Measurements from ENCODE around the gene IFI27.
"Not testable (repeated sequence)": the region's sequence is repeated elsewhere in the genome, so short reads cannot be mapped to it uniquely, and the experiment has no call there.

Gene IFI27

GRCh38 chr14:94143711-94144110 lies 33.2 kb downstream of the IFI27 start:
- Histone ChIP-seq H3K9me3 (ENCODE audit: control insufficient read depth in 1 of 2, low read length in 2 of 2) (no peaks in the 10 kb centered on the region), H3K9ac (ENCODE audit: low read depth in 1 of 2, low read length in 2 of 2) (no peak overlapping the region), H3K4me1 (ENCODE audit: control insufficient read depth in 1 of 2, insufficient read depth in 2 of 2, low read length in 2 of 2) (no peaks in the 10 kb centered on the region), H3K4me3 (ENCODE audit: low read depth in 1 of 2, low read length in 2 of 2) (no peak overlapping the region), H3K27me3 (ENCODE audit: control insufficient read depth in 1 of 2, insufficient read depth in 2 of 2, low read length in 2 of 2) (no peaks in the 10 kb centered on the region), H3K36me3 (ENCODE audit: control insufficient read depth in 1 of 2, insufficient read depth in 2 of 2, low read length in 2 of 2) (no peaks in the 10 kb centered on the region), H3K27ac (ENCODE audit: low read depth, low read length) (no peak overlapping the region)

- H3K4me3 ChIP-seq (ENCODE audit: low read depth in 1 of 2, low read length in 2 of 2): no peak overlapping the region
- no peaks in the 10 kb centered on the region for H3K27me3 ChIP-seq (ENCODE audit: control insufficient read depth in 1 of 2, insufficient read depth in 2 of 2, low read length in 2 of 2)
- no peak overlapping the region for H3K9ac ChIP-seq (ENCODE audit: low read depth in 1 of 2, low read length in 2 of 2)
- no peak overlapping the region for H3K27ac ChIP-seq (ENCODE audit: low read depth, low read length)
- no peaks in the 10 kb centered on the region for H3K4me1 ChIP-seq (ENCODE audit: control insufficient read depth in 1 of 2, insufficient read depth in 2 of 2, low read length in 2 of 2)
- no peaks in the 10 kb centered on the region for H3K36me3 ChIP-seq (ENCODE audit: control insufficient read depth in 1 of 2, insufficient read depth in 2 of 2, low read length in 2 of 2)
- no peaks in the 10 kb centered on the region for H3K9me3 ChIP-seq (ENCODE audit: control insufficient read depth in 1 of 2, low read length in 2 of 2)
Observed at GRCh38 chr14:94144765-94145164, 34.2 kb downstream of the IFI27 start.

- H3K9ac ChIP-seq (ENCODE audit: low read depth in 1 of 2, low read length in 2 of 2): no peak overlapping the region
- no peaks in the 10 kb centered on the region for H3K36me3 ChIP-seq (ENCODE audit: control insufficient read depth in 1 of 2, insufficient read depth in 2 of 2, low read length in 2 of 2)
- no peak overlapping the region for H3K4me3 ChIP-seq (ENCODE audit: low read depth in 1 of 2, low read length in 2 of 2)
- H3K4me1 ChIP-seq (ENCODE audit: control insufficient read depth in 1 of 2, insufficient read depth in 2 of 2, low read length in 2 of 2): no peaks in the 10 kb centered on the region
- H3K9me3 ChIP-seq (ENCODE audit: control insufficient read depth in 1 of 2, low read length in 2 of 2): no peaks in the 10 kb centered on the region
- H3K27ac ChIP-seq (ENCODE audit: low read depth, low read length): no peak overlapping the region
- H3K27me3 ChIP-seq (ENCODE audit: control insufficient read depth in 1 of 2, insufficient read depth in 2 of 2, low read length in 2 of 2): no peaks in the 10 kb centered on the region
Observed at GRCh38 chr14:94145902-94146527, 35.5 kb downstream of the IFI27 start.

- H3K4me1 ChIP-seq (ENCODE audit: control insufficient read depth in 1 of 2, insufficient read depth in 2 of 2, low read length in 2 of 2): no peaks in the 10 kb centered on the region
- no peak overlapping the region for H3K4me3 ChIP-seq (ENCODE audit: low read depth in 1 of 2, low read length in 2 of 2)
- no peaks in the 10 kb centered on the region for H3K9me3 ChIP-seq (ENCODE audit: control insufficient read depth in 1 of 2, low read length in 2 of 2)
- H3K36me3 ChIP-seq (ENCODE audit: control insufficient read depth in 1 of 2, insufficient read depth in 2 of 2, low read length in 2 of 2): no peaks in the 10 kb centered on the region
- H3K27me3 ChIP-seq (ENCODE audit: control insufficient read depth in 1 of 2, insufficient read depth in 2 of 2, low read length in 2 of 2): peaks cover 0 to 4% of the 10 kb centered on the region in 2 donors
- no peak overlapping the region for H3K27ac ChIP-seq (ENCODE audit: low read depth, low read length)
- no peak overlapping the region for H3K9ac ChIP-seq (ENCODE audit: low read depth in 1 of 2, low read length in 2 of 2)
Observed at GRCh38 chr14:94152676-94153075, 42.1 kb downstream of the IFI27 start.

DNA sequence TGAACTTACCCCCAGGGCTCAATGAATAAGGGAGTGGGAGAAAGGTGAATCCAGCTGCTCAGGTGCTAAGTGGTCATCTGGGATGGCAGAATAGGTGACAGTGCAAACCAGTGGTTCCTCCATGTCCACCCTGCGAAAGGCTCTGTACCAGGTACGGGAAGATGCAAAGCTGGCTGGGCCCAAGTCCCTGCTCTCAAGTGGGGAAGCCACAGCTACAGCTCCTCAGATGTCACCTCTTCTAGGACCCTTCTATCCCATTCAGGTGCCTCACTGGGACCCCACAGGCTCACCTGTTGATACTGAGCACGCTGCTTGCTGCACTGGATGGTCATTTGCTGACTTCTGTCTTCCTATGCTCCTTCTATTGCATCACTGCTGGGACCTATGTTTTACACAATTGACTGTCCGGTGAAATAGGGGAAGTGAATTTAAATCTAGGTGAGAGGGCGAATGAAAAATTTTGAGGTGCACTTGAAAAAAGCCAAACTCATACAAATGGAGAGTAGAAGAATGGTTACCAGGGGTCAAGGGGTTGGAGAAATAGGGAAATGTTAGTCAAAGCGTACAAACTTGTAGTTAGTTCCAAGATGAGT lies 43.3 kb downstream of the IFI27 start:
- no peak overlapping the region for H3K27ac ChIP-seq (ENCODE audit: low read depth, low read length)
- H3K9ac ChIP-seq (ENCODE audit: low read depth in 1 of 2, low read length in 2 of 2): no peak overlapping the region
- H3K36me3 ChIP-seq (ENCODE audit: control insufficient read depth in 1 of 2, insufficient read depth in 2 of 2, low read length in 2 of 2): no peaks in the 10 kb centered on the region
- H3K4me3 ChIP-seq (ENCODE audit: low read depth in 1 of 2, low read length in 2 of 2): no peak overlapping the region
- no peaks in the 10 kb centered on the region for H3K9me3 ChIP-seq (ENCODE audit: control insufficient read depth in 1 of 2, low read length in 2 of 2)
- H3K4me1 ChIP-seq (ENCODE audit: control insufficient read depth in 1 of 2, insufficient read depth in 2 of 2, low read length in 2 of 2): no peaks in the 10 kb centered on the region
- peaks cover 0 to 4% of the 10 kb centered on the region in 2 donors for H3K27me3 ChIP-seq (ENCODE audit: control insufficient read depth in 1 of 2, insufficient read depth in 2 of 2, low read length in 2 of 2)

DNA sequence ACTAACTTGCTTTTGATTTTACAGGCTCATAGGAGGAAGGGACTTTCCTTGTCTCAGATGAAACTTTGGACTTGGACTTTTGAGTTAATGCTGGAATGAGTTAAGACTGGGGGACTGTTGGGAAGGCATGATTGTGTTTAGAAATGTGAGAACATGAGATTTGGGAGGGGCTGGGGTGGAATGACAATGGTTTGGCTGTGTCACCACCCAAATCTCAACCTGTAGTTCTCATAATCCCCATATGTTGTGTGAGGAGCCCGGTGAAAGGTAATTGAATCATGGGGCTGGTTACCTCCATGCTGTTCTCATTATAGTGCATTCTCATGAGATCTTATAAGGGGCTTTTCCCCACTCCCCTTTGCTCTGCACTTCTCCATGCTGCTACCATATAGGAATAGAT lies 45.6 kb downstream of the IFI27 start:
- not testable (repeated sequence) for H3K36me3 ChIP-seq (ENCODE audit: control insufficient read depth in 1 of 2, insufficient read depth in 2 of 2, low read length in 2 of 2); H3K9me3 ChIP-seq (ENCODE audit: control insufficient read depth in 1 of 2, low read length in 2 of 2); H3K9ac ChIP-seq (ENCODE audit: low read depth in 1 of 2, low read length in 2 of 2); H3K27ac ChIP-seq (ENCODE audit: low read depth, low read length); H3K4me3 ChIP-seq (ENCODE audit: low read depth in 1 of 2, low read length in 2 of 2); H3K27me3 ChIP-seq (ENCODE audit: control insufficient read depth in 1 of 2, insufficient read depth in 2 of 2, low read length in 2 of 2); H3K4me1 ChIP-seq (ENCODE audit: control insufficient read depth in 1 of 2, insufficient read depth in 2 of 2, low read length in 2 of 2)

DNA sequence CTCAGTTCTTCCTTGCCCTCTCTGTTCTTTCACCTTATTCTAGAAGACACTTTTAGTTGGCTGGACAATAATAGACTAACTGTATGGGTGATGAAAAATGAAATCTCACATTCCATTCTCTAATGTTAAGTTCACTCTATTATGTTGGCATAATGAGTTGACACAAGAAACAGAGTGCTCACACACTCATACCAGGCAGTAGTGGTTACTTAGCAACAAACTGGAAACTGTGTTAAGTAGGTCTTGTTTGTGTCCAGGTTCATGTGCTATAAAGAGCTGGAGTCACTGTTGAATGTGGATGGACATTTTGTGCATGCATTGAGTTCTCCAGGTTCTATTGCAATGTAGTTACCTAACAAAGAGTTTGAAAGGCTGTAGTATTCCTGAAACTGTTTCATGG lies 46.7 kb downstream of the IFI27 start:
- Histone ChIP-seq H3K27me3 (ENCODE audit: control insufficient read depth in 1 of 2, insufficient read depth in 2 of 2, low read length in 2 of 2) (peaks cover 0 to 4% of the 10 kb centered on the region in 2 donors), H3K4me3 (ENCODE audit: low read depth in 1 of 2, low read length in 2 of 2) (no peak overlapping the region), H3K9me3 (ENCODE audit: control insufficient read depth in 1 of 2, low read length in 2 of 2) (no peaks in the 10 kb centered on the region), H3K4me1 (ENCODE audit: control insufficient read depth in 1 of 2, insufficient read depth in 2 of 2, low read length in 2 of 2) (peaks cover 4% of the 10 kb centered on the region in 2 donors), H3K27ac (ENCODE audit: low read depth, low read length) (no peak overlapping the region), H3K36me3 (ENCODE audit: control insufficient read depth in 1 of 2, insufficient read depth in 2 of 2, low read length in 2 of 2) (no peaks in the 10 kb centered on the region), H3K9ac (ENCODE audit: low read depth in 1 of 2, low read length in 2 of 2) (no peak overlapping the region)

DNA sequence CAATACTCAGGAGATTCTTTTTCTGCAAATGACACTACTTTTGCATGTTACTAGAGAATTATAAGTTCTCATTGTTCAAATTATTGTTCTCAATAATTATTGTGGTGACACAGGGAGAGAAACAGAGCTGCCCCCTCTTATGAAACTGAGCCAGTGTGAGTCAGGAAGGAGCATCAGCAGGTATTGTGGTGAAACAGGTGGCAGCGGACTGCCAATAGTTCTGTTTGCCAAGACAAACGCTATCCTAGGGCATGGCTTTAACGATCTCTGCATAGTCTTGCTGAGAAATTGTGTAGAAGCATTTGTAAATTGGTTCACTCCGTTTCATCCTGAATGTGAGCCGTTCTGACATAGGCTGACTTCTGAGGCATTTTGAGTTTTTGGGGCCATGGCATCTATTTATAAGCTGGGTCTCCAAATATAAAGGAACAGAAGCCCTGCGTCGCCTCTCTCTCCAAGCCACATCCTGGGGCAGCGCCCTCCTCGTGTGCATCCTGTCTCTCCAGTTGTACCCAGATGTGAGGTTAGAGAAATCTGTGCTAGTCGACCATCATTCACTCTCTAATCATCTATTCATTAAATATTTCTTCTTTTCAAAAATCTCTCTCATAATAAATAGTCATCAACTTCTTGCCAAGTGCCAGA lies 47.8 kb downstream of the IFI27 start:
- H3K4me1 ChIP-seq (ENCODE audit: control insufficient read depth in 1 of 2, insufficient read depth in 2 of 2, low read length in 2 of 2): peaks cover 8% of the 10 kb centered on the region in 2 donors
- no peak overlapping the region for H3K9ac ChIP-seq (ENCODE audit: low read depth in 1 of 2, low read length in 2 of 2)
- H3K36me3 ChIP-seq (ENCODE audit: control insufficient read depth in 1 of 2, insufficient read depth in 2 of 2, low read length in 2 of 2): no peaks in the 10 kb centered on the region
- H3K9me3 ChIP-seq (ENCODE audit: control insufficient read depth in 1 of 2, low read length in 2 of 2): no peaks in the 10 kb centered on the region
- H3K27ac ChIP-seq (ENCODE audit: low read depth, low read length): no peak overlapping the region
- H3K4me3 ChIP-seq (ENCODE audit: low read depth in 1 of 2, low read length in 2 of 2): no peak overlapping the region
- H3K27me3 ChIP-seq (ENCODE audit: control insufficient read depth in 1 of 2, insufficient read depth in 2 of 2, low read length in 2 of 2): peaks cover 0 to 4% of the 10 kb centered on the region in 2 donors

DNA sequence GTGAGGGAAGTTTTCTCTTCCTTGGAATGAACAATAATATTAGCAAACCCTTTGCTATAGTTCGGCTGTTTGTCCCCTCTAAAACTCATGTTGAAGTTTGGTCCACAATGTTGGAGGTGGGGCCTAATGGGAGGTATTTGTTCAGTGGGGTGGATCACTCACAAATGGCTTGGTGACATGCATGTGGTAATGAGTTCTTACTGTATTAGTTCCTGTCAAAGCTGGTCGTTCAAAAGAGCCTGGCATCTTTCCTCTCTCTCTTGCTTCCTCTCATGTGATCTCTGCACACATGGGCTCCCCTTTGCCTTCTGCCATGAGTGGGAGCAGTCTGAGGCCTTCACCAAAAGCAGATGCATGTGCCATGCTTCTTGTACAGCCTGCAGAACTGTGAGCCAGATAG lies 50.5 kb downstream of the IFI27 start:
- Histone ChIP-seq H3K27ac (ENCODE audit: low read depth, low read length) (no peak overlapping the region), H3K36me3 (ENCODE audit: control insufficient read depth in 1 of 2, insufficient read depth in 2 of 2, low read length in 2 of 2) (no peaks in the 10 kb centered on the region), H3K9me3 (ENCODE audit: control insufficient read depth in 1 of 2, low read length in 2 of 2) (no peaks in the 10 kb centered on the region), H3K4me1 (ENCODE audit: control insufficient read depth in 1 of 2, insufficient read depth in 2 of 2, low read length in 2 of 2) (peaks cover 8 to 16% of the 10 kb centered on the region in 2 donors), H3K9ac (ENCODE audit: low read depth in 1 of 2, low read length in 2 of 2) (no peak overlapping the region), H3K27me3 (ENCODE audit: control insufficient read depth in 1 of 2, insufficient read depth in 2 of 2, low read length in 2 of 2) (peaks cover 10% of the 10 kb centered on the region in 2 donors), H3K4me3 (ENCODE audit: low read depth in 1 of 2, low read length in 2 of 2) (no peak overlapping the region)

- H3K9me3 ChIP-seq (ENCODE audit: control insufficient read depth in 1 of 2, low read length in 2 of 2): no peaks in the 10 kb centered on the region
- no peak overlapping the region for H3K27ac ChIP-seq (ENCODE audit: low read depth, low read length)
- no peak overlapping the region for H3K4me3 ChIP-seq (ENCODE audit: low read depth in 1 of 2, low read length in 2 of 2)
- H3K36me3 ChIP-seq (ENCODE audit: control insufficient read depth in 1 of 2, insufficient read depth in 2 of 2, low read length in 2 of 2): no peaks in the 10 kb centered on the region
- H3K27me3 ChIP-seq (ENCODE audit: control insufficient read depth in 1 of 2, insufficient read depth in 2 of 2, low read length in 2 of 2): peaks cover 8 to 10% of the 10 kb centered on the region in 2 donors
- peaks cover 8 to 16% of the 10 kb centered on the region in 2 donors for H3K4me1 ChIP-seq (ENCODE audit: control insufficient read depth in 1 of 2, insufficient read depth in 2 of 2, low read length in 2 of 2)
- no peak overlapping the region for H3K9ac ChIP-seq (ENCODE audit: low read depth in 1 of 2, low read length in 2 of 2)
Observed at GRCh38 chr14:94161981-94162380, 51.4 kb downstream of the IFI27 start.
